NCI-H748 (cell line): Measurements from ENCODE around the gene CD99L2.
"Not testable (repeated sequence)": the region's sequence is repeated elsewhere in the genome, so short reads cannot be mapped to it uniquely, and the experiment has no call there.

Experiments
- DNase-seq: peaks from one replicate; lab custom pipeline; 2025; ENCODE audit not compliant: unreplicated experiment; lab: John Stamatoyannopoulos, UW

CD99L2 gene

GRCh38 chrX:150857453-150857852 is 41.0 kb downstream of the CD99L2 start:
- DNase-seq, result no peak

- no peak for DNase-seq
Observed at GRCh38 chrX:150856785-150857184, 41.7 kb downstream of the CD99L2 start.

- no peak for DNase-seq
Observed at GRCh38 chrX:150856101-150856500, 42.4 kb downstream of the CD99L2 start.

- peak; percentile 6 for DNase-seq
Observed at GRCh38 chrX:150854856-150855255, 43.6 kb downstream of the CD99L2 start.

GRCh38 chrX:150849996-150850720 is 48.3 kb downstream of the CD99L2 start:
- DNase-seq, result no peak

GRCh38 chrX:150849486-150849885 is 49.0 kb downstream of the CD99L2 start:
- no peak for DNase-seq

GRCh38 chrX:150848914-150849365 is 49.5 kb downstream of the CD99L2 start:
- peak; percentile 97 for DNase-seq

GRCh38 chrX:150847088-150847487 is 51.4 kb downstream of the CD99L2 start:
- DNase-seq, result no peak

GRCh38 chrX:150846130-150846529 is 52.3 kb downstream of the CD99L2 start:
- DNase-seq, result no peak

GRCh38 chrX:150845091-150845490 is 53.4 kb downstream of the CD99L2 start:
- DNase-seq, result no peak

- no peak for DNase-seq
Observed at GRCh38 chrX:150844016-150844415, 54.5 kb downstream of the CD99L2 start.

- peak; percentile 96 for DNase-seq
Observed at GRCh38 chrX:150842198-150842685, 56.2 kb downstream of the CD99L2 start.

- DNase-seq, result peak; percentile 56
Observed at GRCh38 chrX:150841456-150842197, 56.8 kb downstream of the CD99L2 start.

GRCh38 chrX:150837845-150838244 is 60.6 kb downstream of the CD99L2 start:
- no peak for DNase-seq

- DNase-seq, result no peak
Observed at GRCh38 chrX:150834695-150835094, 63.8 kb downstream of the CD99L2 start.

GRCh38 chrX:150833454-150834056 is 64.9 kb downstream of the CD99L2 start:
- DNase-seq, result no peak

- DNase-seq, result no peak
Observed at GRCh38 chrX:150831863-150832262, 66.6 kb downstream of the CD99L2 start.

- no peak for DNase-seq
Observed at GRCh38 chrX:150828785-150829184, 69.7 kb downstream of the CD99L2 start.

- DNase-seq, result not testable (repeated sequence)
Observed at GRCh38 chrX:150824352-150824751, 74.1 kb downstream of the CD99L2 start.

GRCh38 chrX:150823826-150824225 is 74.6 kb downstream of the CD99L2 start:
- DNase-seq, result not testable (repeated sequence)

- no peak for DNase-seq
Observed at GRCh38 chrX:150821971-150822370, 76.5 kb downstream of the CD99L2 start.

- no peak for DNase-seq
Observed at GRCh38 chrX:150813922-150814321, 84.5 kb downstream of the CD99L2 start.
